ENCODE data around the gene EEFSEC.

- no peak for TF ChIP-seq EZH2 (IDR thresholded peaks at IDR 0.05; ENCODE audit: insufficient read depth, poor library complexity, severe bottlenecking)
- TF ChIP-seq EZH2phosphoT487 (IDR thresholded peaks at IDR 0.05; ENCODE audit: insufficient read depth, low read depth): no peak
These were observed 282.3 kb downstream of the EEFSEC start for GRCh38 chr3:128435561-128435960.

Measured in GM23248 (cell line).